Measurements from ENCODE around the gene SOWAHA. TPM values are rescaled to one million over a fixed set of nuclear protein-coding genes. Genes with fewer than 3 reads are reported as not detected.

Gene SOWAHA
- total and polyA plus RNA-seq, 4 experiments from 2014 or later: 0.06 TPM; not detected in 3

DNA sequence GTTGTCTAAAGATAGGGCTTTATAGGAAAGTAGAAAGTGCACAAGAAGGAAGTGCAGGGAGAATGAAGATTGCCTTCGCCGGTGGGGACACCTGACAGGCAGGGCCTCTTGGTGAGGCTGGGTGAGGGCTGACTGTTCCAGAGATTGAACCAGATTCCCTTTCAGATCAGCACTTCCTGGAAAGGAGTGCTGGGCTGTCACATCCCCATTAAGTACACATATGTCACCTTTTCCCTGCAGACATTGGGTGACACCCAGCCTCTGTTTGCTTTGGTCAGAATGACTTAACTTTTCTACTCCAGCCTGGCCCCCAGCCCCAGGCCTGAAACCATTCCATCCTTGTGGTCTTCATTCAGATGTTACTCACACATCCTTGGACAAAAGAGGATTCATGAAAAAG is 24.8 kb downstream of the SOWAHA start:
- Histone ChIP-seq H3K36me3 (ENCODE audit: insufficient read depth, low read length) (no peaks in the 10 kb centered on the region), H3K27ac (ENCODE audit: low read depth, low read length) (no peak overlapping the region), H3K4me3 (ENCODE audit: low read length in 2 of 2) (no peak overlapping the region), H3K9me3 (ENCODE audit: control insufficient read depth in 1 of 2, low read length in 2 of 2) (no peaks in the 10 kb centered on the region), H3K27me3 (ENCODE audit: insufficient read depth, low read length) (no peaks in the 10 kb centered on the region), H3K4me1 (ENCODE audit: insufficient read depth, low read length) (no peaks in the 10 kb centered on the region)
- no peaks in the 10 kb centered on the region for H3K36me3 Mint-ChIP-seq
- no peak for DNase-seq
- H3K27me3 Mint-ChIP-seq: peaks cover 0 to 4% of the 10 kb centered on the region in 2 donors
- no peaks in the 10 kb centered on the region for H3K9me3 Mint-ChIP-seq
- intact Hi-C loops (cut with micrococcal nuclease): no loop called here
- ChIA-PET POLR2A (ENCODE audit: partially characterized antibody) (no interaction called here), CTCF (ENCODE audit: partially characterized antibody) (interaction anchor here (1.5 kb wide), 1 partner anchor 9 kb away, joined by 5 read pairs; no protein-coding TSS in a partner anchor)
- no peak overlapping the region for H3K4me3 Mint-ChIP-seq
- peaks cover 0 to under 1% (median 0%) of the 10 kb centered on the region in 4 donors for H3K4me1 Mint-ChIP-seq
- H3K27ac Mint-ChIP-seq: no peak overlapping the region

DNA sequence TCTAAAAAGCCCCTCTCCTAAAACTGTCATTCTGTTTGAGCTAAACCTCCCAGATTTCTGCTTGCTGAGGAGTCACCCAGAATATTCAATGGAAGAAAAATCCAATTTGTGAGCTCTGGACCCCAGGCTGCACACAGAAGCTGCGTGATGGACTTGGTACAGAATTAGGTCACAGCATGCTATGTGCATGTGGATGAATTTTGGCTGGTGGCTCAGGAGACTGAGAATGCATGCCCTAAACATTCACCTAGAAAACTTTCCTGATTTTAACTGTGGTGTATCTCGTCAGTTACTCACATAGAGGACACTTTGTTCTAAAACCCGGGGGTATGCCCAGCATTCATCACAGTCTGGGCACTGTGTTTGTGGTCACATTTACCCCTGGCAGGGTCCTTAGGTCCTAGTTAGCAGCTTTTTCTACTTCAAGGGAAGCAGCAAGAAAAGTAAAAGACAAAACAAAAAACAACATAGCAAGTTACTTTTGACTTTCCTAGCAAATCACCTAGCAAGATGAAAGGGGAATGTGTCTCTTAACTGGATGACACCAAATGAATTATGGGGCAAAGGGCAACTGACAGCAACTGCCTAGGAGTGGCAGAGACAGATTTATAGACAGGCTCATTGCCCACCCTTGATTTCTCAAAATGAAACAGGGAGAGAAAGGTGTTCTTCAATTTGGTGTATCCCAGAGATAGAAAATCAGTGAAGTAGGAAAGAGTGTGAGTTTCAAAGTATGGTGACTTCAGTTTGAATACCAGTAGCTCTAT is 25.6 kb downstream of the SOWAHA start:
- Histone ChIP-seq H3K4me3 (ENCODE audit: low read length in 2 of 2) (no peak overlapping the region), H3K27ac (ENCODE audit: low read depth, low read length) (no peak overlapping the region), H3K9me3 (ENCODE audit: control insufficient read depth in 1 of 2, low read length in 2 of 2) (no peaks in the 10 kb centered on the region), H3K36me3 (ENCODE audit: insufficient read depth, low read length) (no peaks in the 10 kb centered on the region), H3K27me3 (ENCODE audit: insufficient read depth, low read length) (no peaks in the 10 kb centered on the region), H3K4me1 (ENCODE audit: insufficient read depth, low read length) (no peaks in the 10 kb centered on the region)
- Mint-ChIP-seq H3K27me3 (peaks cover 0 to 4% of the 10 kb centered on the region in 2 donors), H3K4me1 (no peaks in the 10 kb centered on the region), H3K27ac (no peak overlapping the region), H3K9me3 (no peaks in the 10 kb centered on the region), H3K4me3 (no peak overlapping the region), H3K36me3 (no peaks in the 10 kb centered on the region)
- ChIA-PET CTCF (ENCODE audit: partially characterized antibody) (interaction anchor here (1.2 to 1.5 kb wide), 3 partner anchors 10 to 44 kb away, joined by 3 to 5 read pairs (median 3); no protein-coding TSS in a partner anchor), POLR2A (ENCODE audit: partially characterized antibody) (no interaction called here)
- no peak for DNase-seq
- intact Hi-C loops (cut with micrococcal nuclease): no loop called here

DNA sequence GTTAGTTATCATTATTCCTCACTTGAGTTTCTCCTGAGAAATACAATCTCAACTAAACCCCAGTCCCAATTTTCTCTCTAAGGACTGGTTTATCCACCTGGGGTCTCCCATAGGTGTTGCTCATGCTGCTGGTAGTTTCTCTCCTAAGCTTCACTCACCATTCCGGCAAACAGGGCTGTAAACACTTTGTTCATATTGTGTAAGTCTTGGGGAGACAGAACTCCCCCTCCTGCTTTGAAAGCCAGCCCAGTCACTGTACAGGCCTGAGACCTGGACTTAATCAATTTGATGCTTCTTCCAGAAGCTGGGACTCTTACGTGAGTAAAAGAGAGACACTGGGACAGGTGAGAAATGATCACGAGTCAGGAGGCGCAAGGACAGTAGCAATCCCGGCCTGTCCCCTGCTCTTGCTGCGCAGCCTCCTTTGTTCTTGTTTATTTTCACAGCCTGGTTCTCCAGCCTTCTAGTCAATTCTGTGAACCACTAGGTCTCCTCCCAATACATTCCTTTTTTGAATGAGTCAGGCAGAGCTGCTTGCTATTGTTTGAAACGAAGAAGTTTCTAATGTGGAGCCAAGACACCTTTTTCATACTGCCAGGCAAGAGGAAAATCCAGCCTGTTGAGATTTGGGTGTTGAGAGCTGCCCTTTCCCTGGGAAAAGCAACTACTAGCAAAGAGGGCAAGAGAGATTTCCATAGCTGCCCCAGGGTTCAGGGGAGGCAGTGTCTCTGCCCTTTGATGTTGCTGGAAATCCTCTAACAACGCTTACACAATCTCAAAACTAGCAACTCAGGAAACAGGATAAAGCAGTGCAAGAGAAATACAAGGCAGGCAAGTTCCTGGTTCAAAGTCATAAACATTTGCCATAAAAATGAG is 26.6 kb downstream of the SOWAHA start:
- H3K9me3 Mint-ChIP-seq: no peaks in the 10 kb centered on the region
- H3K27me3 Mint-ChIP-seq: no peaks in the 10 kb centered on the region
- H3K27ac Mint-ChIP-seq: no peak overlapping the region
- ChIA-PET CTCF (ENCODE audit: partially characterized antibody) (interaction anchor here (1.2 to 1.5 kb wide), 3 partner anchors 11 to 43 kb away, joined by 3 to 5 read pairs (median 3); no protein-coding TSS in a partner anchor), POLR2A (ENCODE audit: partially characterized antibody) (no interaction called here)
- DNase-seq: no peak
- Histone ChIP-seq H3K27me3 (ENCODE audit: insufficient read depth, low read length) (no peaks in the 10 kb centered on the region), H3K36me3 (ENCODE audit: insufficient read depth, low read length) (no peaks in the 10 kb centered on the region), H3K4me3 (ENCODE audit: low read length in 2 of 2) (no peak overlapping the region), H3K27ac (ENCODE audit: low read depth, low read length) (no peak overlapping the region), H3K4me1 (ENCODE audit: insufficient read depth, low read length) (no peaks in the 10 kb centered on the region), H3K9me3 (ENCODE audit: control insufficient read depth in 1 of 2, low read length in 2 of 2) (no peaks in the 10 kb centered on the region)
- H3K36me3 Mint-ChIP-seq: no peaks in the 10 kb centered on the region
- intact Hi-C loops (cut with micrococcal nuclease): no loop called here
- H3K4me1 Mint-ChIP-seq: no peaks in the 10 kb centered on the region
- H3K4me3 Mint-ChIP-seq: no peak overlapping the region

GRCh38 chr5:132840313-132840712 is 27.2 kb downstream of the SOWAHA start:
- Mint-ChIP-seq H3K4me1 (no peaks in the 10 kb centered on the region), H3K4me3 (no peak overlapping the region), H3K9me3 (no peaks in the 10 kb centered on the region), H3K27ac (no peak overlapping the region), H3K36me3 (no peaks in the 10 kb centered on the region), H3K27me3 (no peaks in the 10 kb centered on the region)
- intact Hi-C loops (cut with micrococcal nuclease): no loop called here
- Histone ChIP-seq H3K4me1 (ENCODE audit: insufficient read depth, low read length) (no peaks in the 10 kb centered on the region), H3K36me3 (ENCODE audit: insufficient read depth, low read length) (no peaks in the 10 kb centered on the region), H3K9me3 (ENCODE audit: control insufficient read depth in 1 of 2, low read length in 2 of 2) (no peaks in the 10 kb centered on the region), H3K4me3 (ENCODE audit: low read length in 2 of 2) (no peak overlapping the region), H3K27me3 (ENCODE audit: insufficient read depth, low read length) (no peaks in the 10 kb centered on the region), H3K27ac (ENCODE audit: low read depth, low read length) (no peak overlapping the region)
- ChIA-PET CTCF (ENCODE audit: partially characterized antibody) (no interaction called here), POLR2A (ENCODE audit: partially characterized antibody) (no interaction called here)
- no peak for DNase-seq

DNA sequence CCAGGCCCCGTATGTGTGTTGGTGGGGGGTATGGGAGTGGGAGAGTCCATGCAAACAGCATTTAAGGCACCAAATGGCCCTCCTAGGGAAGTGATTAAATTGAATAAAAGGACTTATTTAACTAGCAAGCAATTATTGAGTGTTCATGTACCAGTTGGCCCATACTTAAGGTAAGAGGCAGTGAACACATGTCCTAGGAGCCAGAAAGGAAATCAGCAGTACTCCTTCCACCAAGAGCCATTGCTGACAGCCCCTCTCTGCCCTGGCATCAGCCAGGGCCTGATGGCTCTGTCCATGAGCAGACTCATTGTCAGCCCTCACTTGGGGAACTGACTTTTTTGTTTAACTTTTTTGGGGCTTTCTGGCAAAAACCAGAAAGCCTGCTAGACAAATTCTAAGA is 27.8 kb downstream of the SOWAHA start:
- no peaks in the 10 kb centered on the region for H3K36me3 Mint-ChIP-seq
- no peak overlapping the region for H3K4me3 Mint-ChIP-seq
- no peaks in the 10 kb centered on the region for H3K9me3 ChIP-seq (ENCODE audit: control insufficient read depth in 1 of 2, low read length in 2 of 2)
- H3K4me3 ChIP-seq (ENCODE audit: low read length in 2 of 2): no peak overlapping the region
- H3K27ac ChIP-seq (ENCODE audit: low read depth, low read length): no peak overlapping the region
- ChIA-PET POLR2A (ENCODE audit: partially characterized antibody) (no interaction called here), CTCF (ENCODE audit: partially characterized antibody) (no interaction called here)
- H3K27me3 ChIP-seq (ENCODE audit: insufficient read depth, low read length): no peaks in the 10 kb centered on the region
- no peaks in the 10 kb centered on the region for H3K27me3 Mint-ChIP-seq
- no peak for DNase-seq
- no peaks in the 10 kb centered on the region for H3K9me3 Mint-ChIP-seq
- no peaks in the 10 kb centered on the region for H3K4me1 Mint-ChIP-seq
- no peaks in the 10 kb centered on the region for H3K36me3 ChIP-seq (ENCODE audit: insufficient read depth, low read length)
- intact Hi-C loops (cut with micrococcal nuclease): no loop called here
- H3K4me1 ChIP-seq (ENCODE audit: insufficient read depth, low read length): no peaks in the 10 kb centered on the region
- no peak overlapping the region for H3K27ac Mint-ChIP-seq

DNA sequence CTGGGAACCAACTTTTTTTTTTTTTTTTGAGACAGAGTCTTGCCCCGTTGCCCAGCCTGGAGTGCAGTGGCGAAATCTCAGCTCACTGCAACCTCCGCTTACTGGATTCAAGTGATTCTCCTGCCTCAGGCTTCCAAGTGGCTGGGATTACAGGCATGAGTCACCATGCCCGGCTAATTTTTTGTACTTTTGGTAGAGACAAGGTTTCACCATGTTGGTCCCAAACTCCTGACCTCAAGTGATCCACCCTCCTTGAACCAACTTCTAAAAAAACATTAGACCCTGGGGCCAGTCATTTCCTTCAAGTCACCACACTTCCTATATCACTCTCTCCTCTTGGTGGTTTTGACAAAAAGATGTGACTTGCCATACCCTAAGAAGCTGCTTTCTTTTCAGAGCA is 28.2 kb downstream of the SOWAHA start:
- H3K27me3 Mint-ChIP-seq: no peaks in the 10 kb centered on the region
- no peak for DNase-seq
- H3K9me3 Mint-ChIP-seq: no peaks in the 10 kb centered on the region
- no peaks in the 10 kb centered on the region for H3K36me3 Mint-ChIP-seq
- no peaks in the 10 kb centered on the region for H3K4me1 ChIP-seq (ENCODE audit: insufficient read depth, low read length)
- H3K27ac Mint-ChIP-seq: no peak overlapping the region
- H3K36me3 ChIP-seq (ENCODE audit: insufficient read depth, low read length): no peaks in the 10 kb centered on the region
- H3K4me1 Mint-ChIP-seq: no peaks in the 10 kb centered on the region
- ChIA-PET POLR2A (ENCODE audit: partially characterized antibody) (no interaction called here), CTCF (ENCODE audit: partially characterized antibody) (no interaction called here)
- H3K27me3 ChIP-seq (ENCODE audit: insufficient read depth, low read length): no peaks in the 10 kb centered on the region
- intact Hi-C loops (cut with micrococcal nuclease): no loop called here
- no peak overlapping the region for H3K27ac ChIP-seq (ENCODE audit: low read depth, low read length)
- no peaks in the 10 kb centered on the region for H3K9me3 ChIP-seq (ENCODE audit: control insufficient read depth in 1 of 2, low read length in 2 of 2)
- no peak overlapping the region for H3K4me3 ChIP-seq (ENCODE audit: low read length in 2 of 2)
- no peak overlapping the region for H3K4me3 Mint-ChIP-seq

DNA sequence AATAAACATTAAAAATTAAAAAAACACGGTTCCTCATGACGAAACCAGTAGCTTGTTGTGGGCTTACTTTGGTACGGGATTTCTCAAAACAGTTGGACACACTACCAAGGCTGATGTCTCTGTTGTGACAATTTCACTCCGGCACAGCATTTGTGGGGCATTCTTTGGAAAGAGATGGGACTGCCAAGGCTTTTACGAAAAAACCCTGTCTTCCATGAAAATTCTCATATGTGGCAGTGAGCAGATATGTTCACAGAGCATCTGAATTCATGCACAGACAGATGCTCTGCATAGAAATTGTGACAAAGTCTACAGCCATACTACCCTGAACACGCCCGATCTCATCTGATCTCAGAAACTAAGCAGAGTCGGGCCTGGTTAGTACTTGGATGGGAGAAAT is 35.2 kb downstream of the SOWAHA start:
- ChIA-PET CTCF (ENCODE audit: partially characterized antibody) (interaction anchor here (1.8 kb wide), 1 partner anchor 19 kb away, joined by 6 read pairs; no protein-coding TSS in a partner anchor), POLR2A (ENCODE audit: partially characterized antibody) (no interaction called here)
- no peak for DNase-seq
- H3K36me3 ChIP-seq (ENCODE audit: insufficient read depth, low read length): no peaks in the 10 kb centered on the region
- Mint-ChIP-seq H3K9me3 (no peaks in the 10 kb centered on the region), H3K4me3 (no peak overlapping the region), H3K27me3 (no peaks in the 10 kb centered on the region), H3K4me1 (no peaks in the 10 kb centered on the region), H3K27ac (no peak overlapping the region), H3K36me3 (no peaks in the 10 kb centered on the region)
- no peak overlapping the region for H3K27ac ChIP-seq (ENCODE audit: low read depth, low read length)
- H3K4me3 ChIP-seq (ENCODE audit: low read length in 2 of 2): no peak overlapping the region
- intact Hi-C loops (cut with micrococcal nuclease): no loop called here
- H3K4me1 ChIP-seq (ENCODE audit: insufficient read depth, low read length): no peaks in the 10 kb centered on the region
- H3K27me3 ChIP-seq (ENCODE audit: insufficient read depth, low read length): no peaks in the 10 kb centered on the region
- H3K9me3 ChIP-seq (ENCODE audit: control insufficient read depth in 1 of 2, low read length in 2 of 2): no peaks in the 10 kb centered on the region

Data from CD4-positive, alpha-beta memory T cell (primary cell).